ENCODE data around the gene CCDC141.

Gene CCDC141

GRCh38 chr2:178913049-178913441 lies 136.9 kb downstream of the CCDC141 start:
- DNase-seq (ENCODE audit: extremely low read depth in 1 of 2, low read depth in 1 of 2) = no peak

GRCh38 chr2:178912416-178913048 lies 137.4 kb downstream of the CCDC141 start:
- DNase-seq (ENCODE audit: extremely low read depth in 1 of 2, low read depth in 1 of 2) = no peak

GRCh38 chr2:178911039-178911438 lies 138.9 kb downstream of the CCDC141 start:
- DNase-seq (ENCODE audit: extremely low read depth in 1 of 2, low read depth in 1 of 2) = no peak

- no peak for DNase-seq (ENCODE audit: extremely low read depth in 1 of 2, low read depth in 1 of 2)
These were observed 139.9 kb downstream of the CCDC141 start for GRCh38 chr2:178910005-178910404.

- DNase-seq (ENCODE audit: extremely low read depth in 1 of 2, low read depth in 1 of 2) = no peak
These were observed 140.4 kb downstream of the CCDC141 start for GRCh38 chr2:178909507-178909906.

- DNase-seq (ENCODE audit: extremely low read depth in 1 of 2, low read depth in 1 of 2) = no peak
These were observed 141.1 kb downstream of the CCDC141 start for GRCh38 chr2:178908810-178909209.

- DNase-seq (ENCODE audit: extremely low read depth in 1 of 2, low read depth in 1 of 2) = no peak
These were observed 144.7 kb downstream of the CCDC141 start for GRCh38 chr2:178905261-178905660.

- DNase-seq (ENCODE audit: extremely low read depth in 1 of 2, low read depth in 1 of 2) = no peak
These were observed 150.3 kb downstream of the CCDC141 start for GRCh38 chr2:178899656-178900055.

- DNase-seq (ENCODE audit: extremely low read depth in 1 of 2, low read depth in 1 of 2) = no peak
These were observed 154.1 kb downstream of the CCDC141 start for GRCh38 chr2:178895872-178896271.

GRCh38 chr2:178895171-178895570 lies 154.8 kb downstream of the CCDC141 start:
- no peak for DNase-seq (ENCODE audit: extremely low read depth in 1 of 2, low read depth in 1 of 2)

GRCh38 chr2:178892751-178893625 lies 156.9 kb downstream of the CCDC141 start:
- DNase-seq (ENCODE audit: extremely low read depth in 1 of 2, low read depth in 1 of 2) = no peak

- DNase-seq (ENCODE audit: extremely low read depth in 1 of 2, low read depth in 1 of 2) = no peak
These were observed 157.9 kb downstream of the CCDC141 start for GRCh38 chr2:178891959-178892485.

- peak; percentile 4 to 35 for DNase-seq (ENCODE audit: extremely low read depth in 1 of 2, low read depth in 1 of 2)
These were observed 158.5 kb downstream of the CCDC141 start for GRCh38 chr2:178891265-178891958.

GRCh38 chr2:178886006-178886405 lies 163.9 kb downstream of the CCDC141 start:
- no peak for DNase-seq (ENCODE audit: extremely low read depth in 1 of 2, low read depth in 1 of 2)

- no peak for DNase-seq (ENCODE audit: extremely low read depth in 1 of 2, low read depth in 1 of 2)
These were observed 165.5 kb downstream of the CCDC141 start for GRCh38 chr2:178884440-178884839.

- no peak for DNase-seq (ENCODE audit: extremely low read depth in 1 of 2, low read depth in 1 of 2)
These were observed 167.1 kb downstream of the CCDC141 start for GRCh38 chr2:178882666-178883440.

GRCh38 chr2:178881075-178881474 lies 168.9 kb downstream of the CCDC141 start:
- DNase-seq (ENCODE audit: extremely low read depth in 1 of 2, low read depth in 1 of 2) = no peak

- no peak for DNase-seq (ENCODE audit: extremely low read depth in 1 of 2, low read depth in 1 of 2)
These were observed 169.7 kb downstream of the CCDC141 start for GRCh38 chr2:178880257-178880656.

GRCh38 chr2:178877874-178878273 lies 172.1 kb downstream of the CCDC141 start:
- DNase-seq (ENCODE audit: extremely low read depth in 1 of 2, low read depth in 1 of 2) = no peak

GRCh38 chr2:178874529-178875240 lies 175.3 kb downstream of the CCDC141 start:
- no peak for DNase-seq (ENCODE audit: extremely low read depth in 1 of 2, low read depth in 1 of 2)
